NCI-H510A (cell line): ENCODE results near the gene CPNE5.

Experiments used
- DNase-seq: peaks from one replicate; lab custom pipeline; 2025; lab: John Stamatoyannopoulos, UW

The CPNE5 gene

GRCh38 chr6:36765594-36766398 is 73.4 kb downstream of the CPNE5 start:
- peak; percentile 76 for DNase-seq

GRCh38 chr6:36765190-36765589 is 74.1 kb downstream of the CPNE5 start:
- DNase-seq: no peak

GRCh38 chr6:36762123-36762522 is 77.1 kb downstream of the CPNE5 start:
- no peak for DNase-seq

- DNase-seq: no peak
Observed at GRCh38 chr6:36760685-36761435, 78.4 kb downstream of the CPNE5 start.

GRCh38 chr6:36759148-36759759 is 80.0 kb downstream of the CPNE5 start:
- peak; percentile 69 for DNase-seq

GRCh38 chr6:36758516-36759147 is 80.6 kb downstream of the CPNE5 start:
- DNase-seq: no peak

GRCh38 chr6:36757943-36758508 is 81.2 kb downstream of the CPNE5 start:
- no peak for DNase-seq

GRCh38 chr6:36757206-36757605 is 82.0 kb downstream of the CPNE5 start:
- no peak for DNase-seq

- DNase-seq: no peak
Observed at GRCh38 chr6:36756786-36757185, 82.5 kb downstream of the CPNE5 start.

GRCh38 chr6:36755435-36756348 is 83.6 kb downstream of the CPNE5 start:
- no peak for DNase-seq

- DNase-seq: no peak
Observed at GRCh38 chr6:36754582-36755434, 84.4 kb downstream of the CPNE5 start.

GRCh38 chr6:36753671-36754405 is 85.4 kb downstream of the CPNE5 start:
- DNase-seq: no peak

GRCh38 chr6:36752886-36753506 is 86.2 kb downstream of the CPNE5 start:
- no peak for DNase-seq

- peak; percentile 61 for DNase-seq
Observed at GRCh38 chr6:36752187-36752885, 86.9 kb downstream of the CPNE5 start.

GRCh38 chr6:36751833-36752186 is 87.4 kb downstream of the CPNE5 start:
- DNase-seq: no peak

GRCh38 chr6:36751091-36751490 is 88.2 kb downstream of the CPNE5 start:
- DNase-seq: no peak

- no peak for DNase-seq
Observed at GRCh38 chr6:36749829-36750489, 89.3 kb downstream of the CPNE5 start.

GRCh38 chr6:36746251-36746650 is 93.0 kb downstream of the CPNE5 start:
- DNase-seq: no peak
